ENCODE results near the gene UBFD1.
A peak's percentile ranks its signal among the peaks of the same experiment; 100 is the strongest.
"Not testable (repeated sequence)": the region's sequence is repeated elsewhere in the genome, so short reads cannot be mapped to it uniquely, and the experiment has no call there.

Gene UBFD1

DNA sequence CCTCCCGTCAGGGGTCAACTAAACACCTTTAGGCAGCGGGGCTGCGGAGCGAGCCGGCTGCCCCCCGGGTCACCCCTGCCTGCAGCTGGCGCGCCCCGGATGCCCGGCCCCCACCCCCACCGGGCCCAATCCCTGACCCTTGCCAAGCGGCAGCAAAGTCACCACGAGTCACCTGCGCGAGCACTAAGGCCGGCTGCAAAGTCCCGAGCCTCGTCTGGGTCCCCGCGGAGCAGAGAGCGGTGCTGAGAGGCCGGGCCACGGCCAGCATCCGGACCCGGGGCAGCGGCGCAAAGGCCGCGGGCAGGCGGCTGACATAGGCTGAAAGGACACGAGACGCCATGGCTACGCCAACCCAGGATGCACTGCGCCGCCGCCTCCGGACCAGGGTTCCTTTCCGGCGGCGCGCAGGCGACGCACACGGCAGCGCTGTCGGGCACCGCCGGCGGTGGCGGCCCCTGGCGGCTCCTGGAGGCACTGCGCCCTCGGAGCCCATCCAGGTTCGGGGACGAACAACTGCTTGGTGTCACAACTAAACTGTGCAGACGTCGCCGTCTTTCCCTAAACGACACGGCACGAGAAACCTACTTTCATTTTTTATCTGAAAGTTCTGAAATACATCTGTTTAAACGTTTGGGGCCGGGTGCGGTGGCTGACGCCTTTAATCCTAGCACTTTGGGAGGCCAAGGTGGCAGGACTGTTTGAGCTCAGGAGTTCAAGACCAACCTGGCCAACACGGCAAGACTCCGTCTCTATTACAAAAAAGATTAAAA is 38.6 kb downstream of the UBFD1 start, which contains the start of gene NDUFAB1:
TSS of gene NDUFAB1 (minus strand) at position 366 of the 770 bp plus-strand sequence. CDS start at position 340, 26 bp downstream.
- peak within 1 kb of the TSS; percentile 73 for H3K27ac ChIP-seq
- no peak for TF ChIP-seq ZFX (IDR thresholded peaks at IDR 0.05; ENCODE audit: borderline replicate concordance)
- TF ChIP-seq, protein P1, sequence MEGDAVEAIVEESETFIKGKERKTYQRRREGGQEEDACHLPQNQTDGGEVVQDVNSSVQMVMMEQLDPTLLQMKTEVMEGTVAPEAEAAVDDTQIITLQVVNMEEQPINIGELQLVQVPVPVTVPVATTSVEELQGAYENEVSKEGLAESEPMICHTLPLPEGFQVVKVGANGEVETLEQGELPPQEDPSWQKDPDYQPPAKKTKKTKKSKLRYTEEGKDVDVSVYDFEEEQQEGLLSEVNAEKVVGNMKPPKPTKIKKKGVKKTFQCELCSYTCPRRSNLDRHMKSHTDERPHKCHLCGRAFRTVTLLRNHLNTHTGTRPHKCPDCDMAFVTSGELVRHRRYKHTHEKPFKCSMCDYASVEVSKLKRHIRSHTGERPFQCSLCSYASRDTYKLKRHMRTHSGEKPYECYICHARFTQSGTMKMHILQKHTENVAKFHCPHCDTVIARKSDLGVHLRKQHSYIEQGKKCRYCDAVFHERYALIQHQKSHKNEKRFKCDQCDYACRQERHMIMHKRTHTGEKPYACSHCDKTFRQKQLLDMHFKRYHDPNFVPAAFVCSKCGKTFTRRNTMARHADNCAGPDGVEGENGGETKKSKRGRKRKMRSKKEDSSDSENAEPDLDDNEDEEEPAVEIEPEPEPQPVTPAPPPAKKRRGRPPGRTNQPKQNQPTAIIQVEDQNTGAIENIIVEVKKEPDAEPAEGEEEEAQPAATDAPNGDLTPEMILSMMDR (IDR thresholded peaks at IDR 0.05) = peak; percentile 99

- TF ChIP-seq ZFX (IDR thresholded peaks at IDR 0.05; ENCODE audit: borderline replicate concordance) = no peak
- TF ChIP-seq, protein P1 (IDR thresholded peaks at IDR 0.05) = no peak
- H3K27ac ChIP-seq = no peak overlapping the region
Observed at GRCh38 chr16:23597003-23597756, 39.7 kb downstream of the UBFD1 start.

DNA sequence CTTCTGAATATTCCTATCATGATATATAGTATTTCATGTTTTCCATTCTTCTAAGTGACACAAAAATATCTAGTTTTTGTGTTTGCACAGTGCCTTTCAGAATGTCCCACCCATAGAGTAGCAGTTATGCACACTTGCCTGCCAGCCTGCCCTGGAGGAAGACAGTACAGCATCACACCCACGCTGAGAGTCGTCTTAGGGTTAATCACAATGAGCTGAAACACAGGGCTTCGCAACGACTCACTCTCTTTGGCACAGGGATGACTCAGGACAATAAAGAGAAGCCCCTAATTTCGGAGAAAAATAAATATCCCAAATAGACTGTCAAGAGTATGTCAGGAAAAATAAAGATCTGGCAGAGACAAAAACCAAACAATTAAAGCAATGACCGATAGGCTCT is 50.2 kb downstream of the UBFD1 start:
- TF ChIP-seq, protein P1 (IDR thresholded peaks at IDR 0.05) = no peak
- no peak for TF ChIP-seq ZFX (IDR thresholded peaks at IDR 0.05; ENCODE audit: borderline replicate concordance)
- H3K27ac ChIP-seq = no peak overlapping the region

DNA sequence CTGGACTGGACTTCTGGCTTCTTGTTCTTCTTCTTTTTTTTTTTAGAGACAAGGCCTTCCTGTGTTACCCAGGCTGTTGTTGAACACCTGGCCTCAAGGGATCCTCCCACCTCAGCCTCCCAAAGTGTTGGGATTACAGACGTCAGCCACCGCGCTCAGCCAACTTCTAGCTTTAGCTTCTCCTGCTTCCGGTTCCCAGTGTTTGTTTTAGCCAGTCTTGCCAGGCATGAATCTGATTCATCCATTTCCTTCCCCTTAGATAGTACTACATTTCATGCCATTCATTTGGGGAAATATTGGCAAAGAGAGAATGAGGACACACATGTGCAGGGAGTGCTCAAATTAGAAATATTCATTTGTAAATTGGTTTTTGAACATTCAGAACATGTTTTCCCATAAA is 50.7 kb downstream of the UBFD1 start:
- H3K27ac ChIP-seq = no peak overlapping the region
- TF ChIP-seq, protein P1 (IDR thresholded peaks at IDR 0.05) = no peak
- TF ChIP-seq ZFX (IDR thresholded peaks at IDR 0.05; ENCODE audit: borderline replicate concordance) = no peak

DNA sequence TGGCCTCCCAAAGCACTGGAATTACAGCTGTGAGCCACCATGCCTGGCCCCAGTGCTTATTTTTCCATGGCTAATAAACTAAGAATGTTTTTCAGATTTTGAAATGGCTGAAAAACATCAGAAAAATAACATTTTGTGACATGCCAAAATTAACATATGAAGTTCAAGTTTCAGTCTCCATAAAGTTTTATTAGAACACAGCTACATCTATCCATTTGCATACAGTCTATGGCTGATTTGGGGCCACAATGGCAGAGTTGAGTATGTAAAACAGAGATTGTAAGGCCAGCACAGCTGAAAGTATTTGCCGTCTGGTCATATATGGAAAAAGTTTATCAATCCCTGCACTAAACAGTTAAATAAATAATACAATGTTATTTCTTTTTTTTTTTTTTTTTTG is 52.4 kb downstream of the UBFD1 start:
- no peak overlapping the region for H3K27ac ChIP-seq
- TF ChIP-seq ZFX (IDR thresholded peaks at IDR 0.05; ENCODE audit: borderline replicate concordance) = no peak
- TF ChIP-seq, protein P1 (IDR thresholded peaks at IDR 0.05) = no peak

DNA sequence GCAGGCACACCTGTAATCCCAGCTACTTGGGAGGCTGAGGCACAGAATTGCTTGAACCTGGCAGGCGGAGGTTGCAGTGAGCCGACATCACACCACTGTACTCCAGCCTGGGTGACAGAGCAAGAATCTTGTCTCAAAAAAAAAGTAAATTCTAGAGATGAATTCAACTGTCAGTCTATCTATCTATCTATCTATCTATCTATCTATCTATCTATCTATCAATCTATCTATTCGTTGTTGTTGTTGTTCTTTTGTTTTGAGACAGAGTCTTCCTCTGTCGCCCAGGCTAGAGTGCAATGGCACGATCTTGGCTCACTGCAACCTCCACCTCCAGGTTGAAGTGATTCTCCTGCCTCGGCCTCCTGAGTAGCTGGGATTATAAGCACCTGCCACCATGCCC is 53.4 kb downstream of the UBFD1 start:
- H3K27ac ChIP-seq = not testable (repeated sequence)

GRCh38 chr16:23611936-23612335 is 54.4 kb downstream of the UBFD1 start:
- H3K27ac ChIP-seq = no peak overlapping the region
- TF ChIP-seq, protein P1 (IDR thresholded peaks at IDR 0.05) = no peak
- TF ChIP-seq ZFX (IDR thresholded peaks at IDR 0.05; ENCODE audit: borderline replicate concordance) = no peak

Data from 22Rv1 (cell line).